Mammary epithelial cell (primary cell): ENCODE data around the gene DDX51.

Experiments used
- CTCF ChIP-seq, 2 donors: IDR thresholded peaks in 1 of 2; conservative IDR thresholded peaks in 1 of 2; 2 replicates each; pipeline ENCODE4 v1.5.1; 2011 to 2012; ENCODE audit warnings: inconsistent platforms in 2 of 2, low read length in 2 of 2, mild to moderate bottlenecking in 2 of 2, control low read depth in 1 of 2, low read depth in 1 of 2; ENCODE audit not compliant: insufficient read depth in 1 of 2; ENCODE audit errors: extremely low read depth in 1 of 2
- EZH2 ChIP-seq: IDR thresholded peaks from 2 replicates; pipeline ENCODE4 v1.6.1; 2012; ENCODE audit warnings: low read length, inconsistent platforms, borderline replicate concordance

GRCh38 chr12:132132609-132133430 lies 11.3 kb downstream of the DDX51 start:
- TF ChIP-seq CTCF (conservative IDR thresholded peaks at IDR 0.05 in 1 of 2, IDR thresholded peaks at IDR 0.05 in 1 of 2; ENCODE audit: extremely low read depth in 1 of 2, insufficient read depth in 1 of 2, low read depth in 1 of 2, low read length in 2 of 2): no peak
- TF ChIP-seq EZH2: no peak
